Endothelial cell of umbilical vein (primary cell): Measurements from ENCODE around the gene ESRRB. TPM values are rescaled to one million over a fixed set of nuclear protein-coding genes. Genes with fewer than 3 reads are reported as not detected.

Experiments used
- BruUV-seq: library from RNA; stranded (reverse); fragments of 400-500 nt; replicated peaks from 2 replicates; lab custom pipeline; 2021; lab: Mats Ljungman, UMichigan
- CTCF ChIA-PET: fragments of 300-600, 350-600 bp; sonication (Branson Sonifier 250); formaldehyde crosslinking; loops from one replicate; lab custom pipeline; 2021; ENCODE audit warnings: antibody characterized with exemption, inconsistent platforms; lab: Charles Lee
- POLR2A ChIA-PET: fragments of 300-600, 350-600 bp; sonication (Branson Sonifier 250); formaldehyde crosslinking; loops from one replicate; lab custom pipeline; 2021; ENCODE audit warnings: antibody characterized with exemption, inconsistent platforms; lab: Charles Lee
- DNase-seq: peaks from one replicate; pipeline ENCODE4 v3.0.0-alpha.2; 2011; ENCODE audit warnings: low read depth, low spot score
- FAIRE-seq: peaks from 2 replicates; lab custom pipeline; 2011; peaks lifted over from hg19 to GRCh38; lab: Jason Lieb, UNC
- H2AFZ ChIP-seq: 2 replicates; pipeline ENCODE4 v1.6.0; 2012; ENCODE audit warnings: low read depth, low read length, control low read depth, inconsistent platforms
- H3K27ac ChIP-seq: 2 replicates; pipeline ENCODE4 v1.5.1; 2011; ENCODE audit warnings: low read depth, mild to moderate bottlenecking, control low read depth, low read length, moderate library complexity; ENCODE audit not compliant: insufficient read depth
- H3K27me3 ChIP-seq, 2 experiments: 2 replicates each; pipeline versions ENCODE4 v1.6.0 to v1.6.1; 2011; ENCODE audit warnings: low read length in 2 of 2, mixed read lengths in 1 of 2; ENCODE audit not compliant: control insufficient read depth in 2 of 2, insufficient read depth in 2 of 2
- H3K36me3 ChIP-seq, 2 experiments: 2 replicates in 1 of 2; 3 replicates in 1 of 2; pipeline ENCODE4 v1.5.1; 2011; ENCODE audit warnings: low read length in 2 of 2, mild to moderate bottlenecking in 1 of 2, moderate library complexity in 1 of 2; ENCODE audit not compliant: control insufficient read depth in 2 of 2, insufficient read depth in 2 of 2; ENCODE audit errors: extremely low read depth in 1 of 2
- H3K4me1 ChIP-seq: 3 replicates; pipeline ENCODE4 v1.5.1; 2011; ENCODE audit warnings: mild to moderate bottlenecking, low read length; ENCODE audit not compliant: control insufficient read depth, insufficient read depth; ENCODE audit errors: extremely low read depth
- H3K4me2 ChIP-seq: 2 replicates; pipeline ENCODE4 v1.6.1; 2011; ENCODE audit warnings: low read length, control low read depth, mixed read lengths; ENCODE audit not compliant: insufficient read depth
- H3K4me3 ChIP-seq, 3 experiments: fragments of 200-600 bp in 1 of 3; sonication (generic), shearing (Covaris generic) in 1 of 3; replicated peaks in 1 of 3; 2 replicates each; pipeline ENCODE4 v1.5.1; 2011 to 2016; ENCODE audit warnings: control low read depth in 3 of 3, low read length in 3 of 3, mild to moderate bottlenecking in 2 of 3, inconsistent platforms in 1 of 3, low read depth in 1 of 3, moderate library complexity in 1 of 3; ENCODE audit not compliant: insufficient read depth in 1 of 3
- H3K79me2 ChIP-seq: 2 replicates; pipeline ENCODE4 v1.6.0; 2012; ENCODE audit warnings: low read length, inconsistent platforms; ENCODE audit not compliant: control insufficient read depth, insufficient read depth
- H3K9ac ChIP-seq: replicated peaks from 2 replicates; pipeline ENCODE3; 2011; ENCODE audit warnings: low read length, control low read depth; ENCODE audit not compliant: insufficient read depth; ENCODE audit errors: extremely low read depth
- H3K9me1 ChIP-seq: replicated peaks from 3 replicates; pipeline ENCODE4 v1.6.0; 2011; ENCODE audit warnings: mild to moderate bottlenecking, low read length; ENCODE audit not compliant: control insufficient read depth, insufficient read depth; ENCODE audit errors: extremely low read depth
- H3K9me3 ChIP-seq: replicated peaks from 2 replicates; pipeline ENCODE4 v1.5.1; 2012; ENCODE audit warnings: low read length, inconsistent platforms; ENCODE audit not compliant: control insufficient read depth, insufficient read depth
- H4K20me1 ChIP-seq: replicated peaks from 2 replicates; pipeline ENCODE3; 2011; ENCODE audit warnings: mild to moderate bottlenecking, low read length; ENCODE audit not compliant: control insufficient read depth, insufficient read depth; ENCODE audit errors: extremely low read depth
- CTCF ChIP-seq, 2 donors: IDR thresholded peaks; 1 replicate in 1 of 2; 2 replicates in 1 of 2; pipeline ENCODE4 v1.5.1; 2011; ENCODE audit warnings: low read length in 2 of 2, mild to moderate bottlenecking in 2 of 2, moderate library complexity in 2 of 2, control low read depth in 1 of 2, inconsistent platforms in 1 of 2, low read depth in 1 of 2; ENCODE audit not compliant: insufficient read depth in 1 of 2; ENCODE audit errors: extremely low read depth in 1 of 2
- FOS ChIP-seq: IDR thresholded peaks from 2 replicates; pipeline ENCODE4 v1.6.1; 2011; ENCODE audit warnings: mild to moderate bottlenecking, low read length, moderate library complexity, borderline replicate concordance; ENCODE audit not compliant: insufficient read depth
- JUN ChIP-seq: IDR thresholded peaks from 2 replicates; pipeline ENCODE4 v1.6.1; 2011; ENCODE audit warnings: borderline replicate concordance, low read depth; ENCODE audit not compliant: insufficient read length, insufficient read depth
- MYC ChIP-seq: IDR thresholded peaks from one replicate; pipeline ENCODE4 v1.6.1; 2011; ENCODE audit warnings: mild to moderate bottlenecking, low read depth, low read length
- POLR2A ChIP-seq: IDR thresholded peaks from 2 replicates; pipeline ENCODE4 v1.6.1; 2012; ENCODE audit warnings: low read depth, mild to moderate bottlenecking, control low read depth, low read length
- POLR2AphosphoS5 ChIP-seq: IDR thresholded peaks from 2 replicates; pipeline ENCODE4 v1.6.1; 2012; ENCODE audit warnings: low read depth, mild to moderate bottlenecking, control low read depth, low read length, moderate library complexity; ENCODE audit not compliant: insufficient read depth
- dilution Hi-C: fragments of 300-500 bp; cut with MboI; formaldehyde crosslinking; loops from one replicate; pipeline ENCODE4 v1.15.0; 2019; ENCODE audit warnings: low sequenced_read_pairs; ENCODE audit not compliant: extremely low pct_ligation_motif_present
- intact Hi-C: fragments of 100-400 bp; cut with micrococcal nuclease; formaldehyde crosslinking; loops from one replicate; pipeline ENCODE4 v1.10.0; 2022
- polyA plus RNA-seq, 4 experiments: library from polyadenylated mRNA; depleted of rRNA in 3 of 4; stranded (reverse) in 3 of 4; unstranded in 1 of 4; fragments of >200 nt; gene quantifications; 2 replicates each; pipeline versions ENCODE4 v1.2.1 to v1.2.3, GENCODE V29; 2011 to 2012; ENCODE audit warnings: missing spikeins in 1 of 4
- total RNA-seq: library from RNA; stranded (reverse); gene quantifications from 2 replicates; pipeline ENCODE4 v1.2.3, GENCODE V29; 2021
- TF ChIP-seq, protein P1 (sequence below): IDR thresholded peaks from 2 replicates; pipeline ENCODE4 v1.6.1; 2011; ENCODE audit not compliant: insufficient read depth, insufficient read length

The ESRRB gene
- total and polyA plus RNA-seq, 2 donors (not counting 3 experiments of a cell fraction or from before 2014, with no cell fraction given), result not detected

GRCh38 chr14:76501156-76501720, 125.3 kb downstream of the ESRRB start:
- no peaks in the 10 kb centered on the region for H3K27me3 ChIP-seq
- no peaks in the 10 kb centered on the region for H4K20me1 ChIP-seq
- ChIA-PET POLR2A (no interaction called here), CTCF (no interaction called here)
- H3K27ac ChIP-seq, result no peak overlapping the region
- TF ChIP-seq POLR2AphosphoS5, result no peak
- TF ChIP-seq CTCF (IDR thresholded peaks at IDR 0.05; ENCODE audit: extremely low read depth in 1 of 2, insufficient read depth in 1 of 2, low read depth in 1 of 2, low read length in 2 of 2), result no peak
- no peak for TF ChIP-seq JUN
- TF ChIP-seq FOS, result no peak
- TF ChIP-seq MYC, result no peak
- no peak for TF ChIP-seq POLR2A
- TF ChIP-seq, protein P1, sequence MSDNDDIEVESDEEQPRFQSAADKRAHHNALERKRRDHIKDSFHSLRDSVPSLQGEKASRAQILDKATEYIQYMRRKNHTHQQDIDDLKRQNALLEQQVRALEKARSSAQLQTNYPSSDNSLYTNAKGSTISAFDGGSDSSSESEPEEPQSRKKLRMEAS, result no peak
- no peak overlapping the region for H3K4me3 ChIP-seq
- no TSS peak for BruUV-seq
- H3K9me1 ChIP-seq, result no peaks in the 10 kb centered on the region
- dilution Hi-C loops (no loop called here), intact Hi-C loops (no loop called here)
- no peak overlapping the region for H3K4me2 ChIP-seq
- no peak overlapping the region for H3K9ac ChIP-seq
- FAIRE-seq (no peak), DNase-seq (no peak)
- H3K36me3 ChIP-seq, result no peaks in the 10 kb centered on the region
- H3K79me2 ChIP-seq, result no peaks in the 10 kb centered on the region
- H3K4me1 ChIP-seq, result no peaks in the 10 kb centered on the region
- H2AFZ ChIP-seq, result no peak overlapping the region
- H3K9me3 ChIP-seq, result no peaks in the 10 kb centered on the region
